Neural cell (in vitro differentiated cells): ENCODE results near the gene TNFSF12.

ENCODE experiments used
- POLR2AphosphoS5 ChIP-seq: IDR thresholded peaks from 2 replicates; pipeline ENCODE4 v1.6.1; 2012
- TF ChIP-seq, protein P1 (sequence below): fragments of 450-650 bp; IDR thresholded peaks from 2 replicates; pipeline ENCODE4 v1.5.1; 2014; ENCODE audit warnings: antibody characterized with exemption, mild to moderate bottlenecking, moderate library complexity; ENCODE audit not compliant: poor library complexity, severe bottlenecking

DNA sequence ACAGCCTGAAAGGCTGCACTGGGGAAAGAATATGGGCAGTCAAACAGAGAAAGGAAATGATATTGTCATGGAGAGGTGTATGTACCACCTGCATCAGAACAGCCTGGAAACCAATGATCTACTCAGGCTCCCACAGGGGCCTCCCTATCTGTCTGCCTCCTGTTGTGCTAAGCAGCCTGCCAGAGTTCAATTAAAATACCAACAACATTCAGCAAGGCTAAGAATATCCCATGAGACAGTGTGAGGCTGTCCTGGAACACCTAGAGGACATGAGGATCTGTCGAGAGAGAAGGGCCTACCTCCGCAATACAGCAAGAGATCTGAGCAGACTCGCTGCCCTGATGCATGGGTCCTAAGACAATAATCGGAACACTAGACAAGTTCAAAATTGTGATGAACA lies 57.4 kb downstream of the TNFSF12 start:
- TF ChIP-seq, protein P1, sequence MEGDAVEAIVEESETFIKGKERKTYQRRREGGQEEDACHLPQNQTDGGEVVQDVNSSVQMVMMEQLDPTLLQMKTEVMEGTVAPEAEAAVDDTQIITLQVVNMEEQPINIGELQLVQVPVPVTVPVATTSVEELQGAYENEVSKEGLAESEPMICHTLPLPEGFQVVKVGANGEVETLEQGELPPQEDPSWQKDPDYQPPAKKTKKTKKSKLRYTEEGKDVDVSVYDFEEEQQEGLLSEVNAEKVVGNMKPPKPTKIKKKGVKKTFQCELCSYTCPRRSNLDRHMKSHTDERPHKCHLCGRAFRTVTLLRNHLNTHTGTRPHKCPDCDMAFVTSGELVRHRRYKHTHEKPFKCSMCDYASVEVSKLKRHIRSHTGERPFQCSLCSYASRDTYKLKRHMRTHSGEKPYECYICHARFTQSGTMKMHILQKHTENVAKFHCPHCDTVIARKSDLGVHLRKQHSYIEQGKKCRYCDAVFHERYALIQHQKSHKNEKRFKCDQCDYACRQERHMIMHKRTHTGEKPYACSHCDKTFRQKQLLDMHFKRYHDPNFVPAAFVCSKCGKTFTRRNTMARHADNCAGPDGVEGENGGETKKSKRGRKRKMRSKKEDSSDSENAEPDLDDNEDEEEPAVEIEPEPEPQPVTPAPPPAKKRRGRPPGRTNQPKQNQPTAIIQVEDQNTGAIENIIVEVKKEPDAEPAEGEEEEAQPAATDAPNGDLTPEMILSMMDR, result no peak
- no peak for TF ChIP-seq POLR2AphosphoS5
